Central memory CD4-positive, alpha-beta T cell (primary cell): ENCODE data around the gene KRTAP10-10.
"Not testable (repeated sequence)": the region's sequence is repeated elsewhere in the genome, so short reads cannot be mapped to it uniquely, and the experiment has no call there.

Experiments used
- DNase-seq: peaks from one replicate; pipeline ENCODE4 v3.0.0; 2022

Gene KRTAP10-10

GRCh38 chr21:44627181-44627822 lies 9.9 kb upstream of the KRTAP10-10 start:
- DNase-seq: not testable (repeated sequence)

GRCh38 chr21:44627831-44628233 lies 9.3 kb upstream of the KRTAP10-10 start:
- not testable (repeated sequence) for DNase-seq

GRCh38 chr21:44628707-44629391 lies 8.3 kb upstream of the KRTAP10-10 start:
- no peak for DNase-seq

DNA sequence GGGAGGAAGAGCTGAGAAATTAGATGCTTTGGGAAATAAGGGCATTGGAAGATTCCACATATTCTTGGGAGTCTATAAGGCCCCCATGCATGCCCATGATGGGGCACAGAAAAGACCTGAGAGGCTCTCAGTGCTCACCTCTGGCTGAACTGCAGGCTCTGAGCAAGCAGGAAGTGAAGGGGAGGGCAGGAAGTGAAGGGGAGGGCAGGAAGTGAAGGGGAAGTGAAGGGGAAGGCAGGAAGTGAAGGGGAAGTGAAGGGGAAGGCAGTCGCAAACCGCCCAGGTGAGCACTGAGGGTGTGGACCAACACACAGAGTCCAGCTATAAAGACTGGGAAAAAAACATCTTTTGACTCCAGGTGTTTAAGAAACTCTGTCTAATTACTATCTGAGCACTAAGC lies 6.7 kb upstream of the KRTAP10-10 start:
- DNase-seq: no peak

DNA sequence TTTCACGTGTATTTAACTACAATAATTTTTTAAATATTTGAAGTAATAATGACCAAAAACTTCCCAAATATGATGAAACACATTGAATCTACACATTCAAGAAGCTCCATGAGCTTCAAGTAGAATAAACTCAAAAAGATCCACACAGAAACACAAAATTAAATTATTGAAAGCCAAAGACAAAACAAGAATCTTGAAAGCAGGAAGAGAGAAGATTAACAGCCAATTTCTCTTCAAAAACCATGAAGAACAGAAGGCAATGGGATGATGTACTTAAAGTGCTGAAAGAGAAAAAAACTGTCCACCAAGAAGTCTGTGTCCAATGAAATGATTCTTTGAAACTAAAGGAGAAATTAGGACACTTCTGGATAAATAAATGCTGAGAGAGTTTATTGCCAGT lies 5.1 kb upstream of the KRTAP10-10 start:
- DNase-seq: no peak

- DNase-seq: no peak
These were observed 743 bp upstream of the KRTAP10-10 start for GRCh38 chr21:44636209-44637017.

DNA sequence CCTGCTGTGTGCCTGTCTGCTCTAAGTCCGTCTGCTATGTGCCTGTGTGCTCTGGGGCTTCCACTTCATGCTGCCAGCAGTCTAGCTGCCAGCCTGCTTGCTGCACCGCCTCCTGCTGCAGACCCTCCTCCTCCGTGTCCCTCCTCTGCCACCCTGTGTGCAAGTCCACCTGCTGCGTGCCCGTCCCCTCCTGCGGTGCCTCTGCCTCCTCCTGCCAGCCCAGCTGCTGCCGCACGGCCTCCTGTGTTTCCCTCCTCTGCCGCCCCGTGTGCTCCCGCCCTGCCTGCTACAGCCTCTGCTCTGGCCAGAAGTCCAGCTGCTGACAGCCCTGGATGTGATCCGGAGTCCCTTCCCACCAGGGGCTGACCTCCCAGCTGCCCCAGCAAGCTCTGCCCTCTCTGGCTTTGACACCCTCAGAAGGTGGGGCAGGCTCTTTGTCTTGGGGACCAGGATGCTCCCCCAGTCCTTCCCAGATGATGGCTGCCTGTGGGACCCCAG lies 744 bp downstream of the KRTAP10-10 start:
- not testable (repeated sequence) for DNase-seq

DNA sequence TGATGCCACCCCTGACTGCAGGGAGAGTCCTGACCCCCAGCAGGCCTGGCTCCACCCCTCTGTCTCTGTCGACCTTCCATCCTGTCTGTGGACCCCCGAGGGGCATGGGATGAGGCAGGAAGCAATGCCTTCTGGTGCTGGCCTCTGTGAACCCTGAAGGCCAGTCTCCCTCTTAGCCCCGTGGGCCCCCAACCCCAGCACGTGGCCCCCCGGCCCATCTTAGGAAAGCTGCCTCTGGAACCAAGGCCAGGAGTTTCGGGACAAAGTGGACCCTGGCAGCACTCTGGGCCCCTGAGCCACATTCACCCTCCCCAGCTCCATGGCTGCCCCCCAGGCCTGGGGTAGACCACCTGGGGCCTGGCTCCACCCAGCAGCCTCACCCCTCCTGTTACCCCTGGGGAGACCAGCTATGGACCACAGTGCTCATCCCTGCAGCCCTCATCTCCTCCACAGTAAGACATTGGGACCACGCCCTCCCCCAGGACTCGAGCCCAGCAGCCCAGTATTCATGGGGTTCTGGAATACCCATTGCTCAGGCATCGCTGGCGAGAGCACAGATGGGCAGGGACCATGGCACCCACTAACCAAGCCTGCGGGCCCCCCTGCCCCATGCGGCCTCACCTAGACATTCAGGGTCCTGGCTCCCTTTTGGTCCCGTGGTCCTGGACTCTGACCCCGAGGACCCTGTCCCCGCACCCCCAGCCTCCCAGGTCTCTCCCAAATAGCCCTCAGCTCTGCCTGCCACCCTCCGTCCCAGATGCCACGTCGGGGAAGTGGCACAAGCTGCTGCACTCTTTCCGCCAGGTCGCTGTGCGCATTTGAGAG lies 1.6 kb downstream of the KRTAP10-10 start:
- not testable (repeated sequence) for DNase-seq

- no peak for DNase-seq
These were observed 2.1 kb downstream of the KRTAP10-10 start for GRCh38 chr21:44639331-44639655.

GRCh38 chr21:44640761-44641160 lies 3.6 kb downstream of the KRTAP10-10 start:
- DNase-seq: no peak

- DNase-seq: no peak
These were observed 6.7 kb downstream of the KRTAP10-10 start for GRCh38 chr21:44643741-44644310.

- no peak for DNase-seq
These were observed 7.7 kb downstream of the KRTAP10-10 start for GRCh38 chr21:44644878-44645277.

DNA sequence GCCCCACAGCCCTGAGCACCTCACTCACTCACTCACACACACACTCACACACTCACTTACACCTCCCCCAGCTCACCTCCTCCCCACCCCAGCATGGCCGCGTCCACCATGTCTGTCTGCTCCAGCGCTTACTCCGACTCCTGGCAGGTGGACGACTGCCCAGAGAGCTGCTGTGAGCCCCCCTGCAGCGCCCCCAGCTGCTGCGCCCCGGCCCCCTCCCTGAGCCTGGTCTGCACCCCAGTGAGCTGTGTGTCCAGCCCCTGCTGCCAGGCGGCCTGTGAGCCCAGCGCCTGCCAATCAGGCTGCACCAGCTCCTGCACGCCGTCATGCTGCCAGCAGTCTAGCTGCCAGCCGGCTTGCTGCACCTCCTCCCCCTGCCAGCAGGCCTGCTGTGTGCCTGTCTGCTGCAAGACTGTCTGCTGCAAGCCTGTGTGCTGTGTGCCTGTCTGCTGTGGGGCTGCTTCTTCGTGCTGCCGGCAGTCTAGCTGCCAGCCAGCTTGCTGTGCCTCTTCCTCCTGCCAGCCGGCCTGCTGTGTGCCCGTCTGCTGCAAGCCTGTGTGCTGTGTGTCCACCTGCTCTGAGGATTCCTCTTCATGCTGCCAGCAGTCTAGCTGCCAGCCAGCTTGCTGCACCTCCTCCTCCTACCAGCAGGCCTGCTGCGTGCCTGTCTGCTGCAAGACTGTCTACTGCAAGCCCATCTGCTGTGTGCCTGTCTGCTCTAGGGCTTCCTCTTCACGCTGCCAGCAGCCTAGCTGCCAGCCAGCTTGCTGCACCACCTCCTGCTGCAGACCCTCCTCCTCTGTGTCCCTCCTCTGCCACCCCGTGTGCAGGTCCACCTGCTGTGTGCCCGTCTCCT lies 9.4 kb downstream of the KRTAP10-10 start, which contains the start of gene KRTAP10-11:
Gene KRTAP10-11 (plus strand): TSS at position 49 of the 856 bp plus-strand sequence. CDS start 45 bp downstream, at position 94.
- DNase-seq: not testable (repeated sequence)

DNA sequence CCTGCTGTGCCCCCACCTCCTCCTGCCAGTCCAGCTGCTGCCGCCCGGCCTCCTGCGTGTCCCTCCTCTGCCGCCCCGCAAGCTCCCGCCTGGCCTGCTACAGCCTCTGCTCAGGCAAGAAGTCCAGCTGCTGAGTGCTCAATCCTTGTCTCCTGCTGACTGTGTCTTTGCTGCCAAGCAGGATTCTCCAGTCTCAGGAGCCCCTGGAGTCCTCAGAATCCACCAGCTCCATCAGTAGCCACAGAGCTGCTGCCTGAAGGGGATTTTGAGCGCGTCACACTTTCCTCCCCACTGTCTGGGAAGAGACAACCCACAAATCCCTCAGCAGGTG lies 10.0 kb downstream of the KRTAP10-10 start:
- no peak for DNase-seq

DNA sequence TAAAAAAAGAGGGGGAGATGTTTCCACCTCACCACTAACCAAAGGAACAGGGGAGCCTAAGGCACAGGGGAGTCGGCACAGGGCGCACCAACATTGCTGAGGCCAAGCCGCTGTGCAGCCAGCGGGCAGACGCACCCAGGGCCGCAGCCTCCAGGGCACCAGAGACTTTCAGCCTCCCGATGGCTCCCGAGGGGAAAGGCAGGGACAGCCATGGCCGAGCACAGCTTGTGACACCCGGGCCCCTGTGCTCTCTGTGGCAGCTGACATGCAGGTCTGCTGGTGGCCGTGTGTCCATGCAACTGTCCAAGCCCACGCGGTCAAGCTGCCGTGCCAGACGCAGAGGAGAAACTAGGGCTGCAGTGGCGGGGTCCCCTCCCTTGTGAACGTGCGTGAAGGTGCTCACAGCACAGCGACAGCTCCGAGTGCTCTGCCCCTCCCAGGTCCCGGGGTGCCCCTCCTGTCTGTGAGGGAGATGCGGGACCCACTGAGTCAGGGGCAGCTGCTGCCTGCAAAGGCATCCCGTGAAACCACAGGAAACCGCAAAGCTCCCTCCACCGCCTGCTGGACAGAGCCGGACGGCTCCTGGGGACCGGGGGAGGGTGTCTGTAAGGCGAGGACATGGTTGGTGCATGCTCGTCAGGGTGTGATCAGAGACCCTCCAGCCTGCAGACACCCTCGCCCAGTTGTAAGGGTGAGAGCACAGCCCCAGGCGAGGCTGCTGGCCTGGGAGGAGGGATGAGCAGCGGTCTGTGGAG lies 11.6 kb downstream of the KRTAP10-10 start:
- no peak for DNase-seq

- no peak for DNase-seq
These were observed 12.5 kb downstream of the KRTAP10-10 start for GRCh38 chr21:44649521-44650100.

DNA sequence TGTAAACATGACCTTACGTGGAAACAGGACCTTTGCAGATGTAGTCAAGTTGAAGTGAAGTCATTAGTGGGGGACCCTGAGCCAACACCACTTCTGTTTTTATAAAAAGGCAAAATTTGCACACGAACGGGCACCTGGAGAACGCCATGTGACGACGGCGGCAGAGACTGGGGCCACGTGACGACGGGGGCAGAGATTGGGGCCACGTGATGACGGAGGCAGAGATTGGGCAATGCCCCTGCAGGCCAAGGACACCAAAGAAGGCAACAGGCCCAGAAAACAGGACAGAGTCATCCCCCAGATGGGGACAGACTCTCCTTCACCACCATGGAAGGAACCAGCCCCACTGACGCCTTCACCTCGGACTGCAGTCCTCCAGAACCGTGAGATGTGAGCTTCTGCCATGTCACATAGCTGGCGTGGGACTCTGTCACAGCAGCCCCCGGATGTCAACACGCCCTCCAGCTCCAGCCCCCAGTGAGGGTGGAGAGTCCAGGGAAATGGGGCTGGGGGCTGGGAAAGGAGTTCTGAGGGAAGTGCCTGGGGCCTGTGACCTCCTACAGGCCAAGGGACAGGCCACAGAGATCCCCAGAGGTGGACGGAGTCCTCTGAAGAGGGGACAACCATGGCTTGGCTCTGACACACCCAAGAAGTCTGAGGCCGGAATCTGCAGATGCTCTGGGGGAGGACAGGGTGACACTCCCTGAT lies 13.3 kb downstream of the KRTAP10-10 start:
- no peak for DNase-seq

- no peak for DNase-seq
These were observed 14.0 kb downstream of the KRTAP10-10 start for GRCh38 chr21:44650973-44651675.

GRCh38 chr21:44653123-44653522 lies 16.0 kb downstream of the KRTAP10-10 start:
- DNase-seq: no peak
